Neural cell (in vitro differentiated cells): Measurements from ENCODE around the gene SNX20.

ENCODE experiments used
- CTCF ChIP-seq: fragments of 450-650 bp; IDR thresholded peaks from 2 replicates; pipeline ENCODE4 v1.5.1; 2014; ENCODE audit warnings: antibody characterized with exemption, mild to moderate bottlenecking, moderate library complexity; ENCODE audit not compliant: poor library complexity, severe bottlenecking
- EP300 ChIP-seq: fragments of 450-650 bp; conservative IDR thresholded peaks from 2 replicates; pipeline ENCODE4 v1.6.1; 2014; ENCODE audit warnings: antibody characterized with exemption, mild to moderate bottlenecking, moderate library complexity; ENCODE audit not compliant: poor library complexity, severe bottlenecking
- POLR2AphosphoS5 ChIP-seq: IDR thresholded peaks from 2 replicates; pipeline ENCODE4 v1.6.1; 2012

GRCh38 chr16:50688867-50689266 lies 7.8 kb upstream of the SNX20 start:
- TF ChIP-seq CTCF (no peak), POLR2AphosphoS5 (no peak), EP300 (no peak)
